GM21723 (cell line): Measurements from ENCODE around the gene TOR1B.

Experiments used
- ATAC-seq: cut with Tn5 transposase; IDR thresholded peaks from one replicate; pipeline ENCODE4 v1.9.1; 2021; ENCODE audit warnings: mild to moderate bottlenecking, moderate library complexity; ENCODE audit not compliant: unreplicated experiment

The TOR1B gene

GRCh38 chr9:129839324-129840023, 36.5 kb downstream of the TOR1B start:
- no peak for ATAC-seq

DNA sequence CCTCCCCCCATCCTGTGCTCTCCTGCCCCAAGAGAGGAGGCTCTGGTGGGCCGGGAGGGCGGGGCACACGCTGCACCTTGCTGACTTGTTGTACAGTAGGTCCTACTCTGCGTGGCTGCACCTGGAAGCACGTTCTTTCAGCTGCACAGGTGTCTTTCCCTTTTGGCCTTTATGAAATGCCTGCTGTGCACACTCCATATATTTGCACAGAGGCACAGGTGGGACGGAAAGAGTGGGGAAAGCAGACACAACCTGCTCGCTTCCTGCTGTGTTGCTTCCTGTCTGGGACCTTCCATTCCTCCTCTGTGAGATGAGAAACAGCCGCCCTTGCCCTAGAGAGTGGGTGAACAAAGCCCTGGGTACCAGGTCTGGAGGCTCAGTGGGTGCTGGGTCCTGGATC, 37.0 kb downstream of the TOR1B start:
- no peak for ATAC-seq

GRCh38 chr9:129841071-129841470, 38.1 kb downstream of the TOR1B start:
- no peak for ATAC-seq

DNA sequence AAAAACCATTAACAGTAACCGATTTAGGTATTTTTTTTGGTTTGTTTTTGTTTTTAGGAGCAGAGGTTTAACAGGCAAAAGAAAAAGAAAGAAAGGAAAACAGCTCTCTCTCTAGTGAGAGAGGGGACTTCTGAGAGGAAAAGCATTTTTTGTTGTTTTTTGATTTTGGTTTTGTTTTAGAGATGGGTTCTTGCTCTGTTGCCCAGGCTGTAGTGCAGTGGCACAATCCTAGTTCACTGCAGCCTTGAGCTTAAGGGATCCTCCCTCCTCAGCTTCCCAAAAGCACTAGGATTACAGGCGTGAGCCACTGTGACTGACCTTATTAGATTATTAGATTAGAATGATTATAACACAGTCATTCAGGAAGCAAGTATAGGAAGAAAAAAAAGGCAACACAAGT, 42.4 kb downstream of the TOR1B start:
- ATAC-seq: no peak

GRCh38 chr9:129848712-129849441, 45.9 kb downstream of the TOR1B start:
- no peak for ATAC-seq

GRCh38 chr9:129849901-129850300, 46.9 kb downstream of the TOR1B start:
- ATAC-seq: no peak

DNA sequence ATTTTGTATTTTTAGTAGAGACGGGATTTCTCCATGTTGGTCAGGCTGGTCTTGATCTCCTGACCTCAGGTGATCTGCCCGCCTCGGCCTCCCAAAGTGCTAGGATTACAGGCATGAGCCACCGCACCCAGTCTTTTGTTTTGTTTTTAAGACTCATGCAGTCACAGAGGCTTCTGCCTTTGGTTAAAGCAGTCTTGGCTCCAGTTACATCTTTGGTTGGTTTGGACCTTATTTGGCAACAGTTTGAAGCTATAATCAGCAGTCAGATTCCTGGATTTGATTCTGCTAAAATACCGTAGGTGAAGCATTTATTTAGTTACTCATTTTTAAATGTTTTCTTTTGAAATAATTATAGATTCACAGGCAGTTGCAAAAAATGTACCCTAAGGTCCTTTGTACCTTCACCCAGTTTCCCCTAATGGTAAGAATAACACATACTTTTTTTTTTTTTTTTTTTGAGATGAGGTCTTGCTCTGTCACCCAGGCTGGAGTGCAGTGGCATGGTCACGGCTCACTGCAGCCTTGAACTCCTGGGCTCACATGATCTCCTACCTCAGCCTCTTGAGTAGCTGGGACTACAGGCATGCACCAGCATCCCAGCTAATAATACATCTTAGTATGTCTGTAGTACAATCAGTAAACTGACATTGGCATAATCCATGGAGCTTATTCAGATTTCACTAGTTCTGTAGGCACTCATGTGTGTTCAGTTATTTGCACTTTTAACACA, 48.0 kb downstream of the TOR1B start:
- no peak for ATAC-seq

GRCh38 chr9:129851821-129852220, 48.8 kb downstream of the TOR1B start:
- no peak for ATAC-seq

- ATAC-seq: no peak
Measured at GRCh38 chr9:129852579-129852978, 49.6 kb downstream of the TOR1B start.

DNA sequence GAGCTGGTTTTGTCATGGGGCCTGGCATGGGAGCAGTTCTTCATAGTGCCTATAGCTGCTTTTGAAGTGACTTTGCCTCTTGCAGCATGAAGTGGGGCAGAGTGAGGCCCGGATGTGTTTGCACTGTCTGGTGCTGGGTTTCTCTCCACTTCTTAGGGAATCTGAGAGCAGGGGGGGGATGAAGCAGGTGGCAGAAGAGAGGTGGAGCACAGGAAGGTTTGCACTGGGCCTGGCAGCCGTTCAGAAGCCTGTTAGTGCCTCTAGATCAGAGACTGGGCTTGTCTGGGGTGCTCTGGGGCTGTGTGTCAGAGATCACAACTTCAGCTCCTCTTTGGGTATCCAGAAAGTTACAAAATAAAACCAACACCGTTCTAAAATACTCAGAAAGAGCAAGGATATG, 50.6 kb downstream of the TOR1B start:
- no peak for ATAC-seq

GRCh38 chr9:129854588-129855110, 51.7 kb downstream of the TOR1B start:
- no peak for ATAC-seq

DNA sequence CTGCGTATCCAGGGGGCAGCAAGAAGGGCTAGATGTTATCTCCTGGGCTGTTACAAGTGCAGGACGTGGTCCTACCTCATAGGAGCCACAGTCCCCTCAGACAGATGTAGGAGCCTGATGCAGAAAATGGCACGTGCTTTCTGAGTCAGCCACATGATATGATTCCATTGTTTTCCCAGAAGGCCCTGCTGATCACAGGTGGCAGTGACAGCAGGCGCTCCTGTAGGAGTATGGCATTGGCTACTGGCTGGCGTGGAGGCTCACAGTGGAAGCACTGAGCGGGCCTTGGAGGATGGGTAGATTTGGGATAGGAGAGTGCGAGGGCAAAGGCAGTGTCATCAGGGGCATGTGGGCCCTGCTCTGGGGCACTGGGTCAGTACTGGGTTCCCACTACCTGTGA, 54.2 kb downstream of the TOR1B start:
- no peak for ATAC-seq

DNA sequence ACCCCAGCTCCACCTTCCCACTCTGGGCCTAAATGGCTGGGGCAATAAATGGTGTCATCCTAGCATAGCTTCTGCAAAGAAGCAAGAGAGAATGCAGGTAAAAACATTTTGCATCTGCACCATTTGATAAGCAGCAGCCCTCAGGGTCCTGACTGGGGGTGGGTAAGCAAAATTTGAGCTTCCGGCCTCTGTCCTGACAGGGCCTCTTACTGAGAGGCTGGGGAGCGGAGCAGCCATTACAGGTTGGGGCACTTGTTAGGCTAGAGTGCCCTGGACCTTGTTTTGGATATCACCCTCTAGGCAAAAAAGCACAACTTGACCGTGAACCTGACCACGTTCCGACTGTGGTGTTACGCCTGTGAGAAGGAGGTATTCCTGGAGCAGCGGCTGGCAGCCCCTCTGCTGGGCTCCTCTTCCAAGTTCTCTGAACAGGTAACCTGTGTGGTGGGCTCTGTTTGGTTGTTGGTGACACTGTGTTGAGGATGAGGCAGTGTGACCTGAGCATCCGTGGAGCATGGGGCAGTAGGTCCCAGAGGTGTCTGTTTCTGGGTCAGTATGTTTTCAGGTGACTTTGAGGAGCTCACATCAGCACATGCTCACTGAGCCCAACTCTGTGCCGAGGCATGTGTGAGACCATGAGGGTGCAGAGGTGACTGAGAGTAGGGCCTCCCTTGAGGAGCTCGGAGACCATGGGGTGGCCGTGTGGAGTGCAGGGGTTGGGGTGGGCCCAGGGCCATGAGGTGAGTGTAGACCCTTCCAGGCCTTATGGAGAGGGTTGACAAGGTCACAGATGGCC, 55.4 kb downstream of the TOR1B start:
- ATAC-seq: no peak
